ENCODE measurements around the gene IP6K1. TPM values are rescaled to one million over a fixed set of nuclear protein-coding genes. Genes with fewer than 3 reads are reported as not detected.
"Not testable (repeated sequence)": the region's sequence is repeated elsewhere in the genome, so short reads cannot be mapped to it uniquely, and the experiment has no call there.

The IP6K1 gene
- total RNA-seq, 2 experiments from 2014 or later: 33.3 to 36.0 TPM

- POLR2A ChIA-PET: interaction anchor here (1.0 to 2.3 kb wide), 3 partner anchors 14 to 68 kb away, joined by 3 to 18 read pairs (median 4); partner anchors contain the start of gene AMIGO3
Measured at GRCh38 chr3:49787182-49787464, 781 bp upstream of the IP6K1 start.

GRCh38 chr3:49785565-49786356, 581 bp downstream of the IP6K1 start:
- POLR2A ChIA-PET: interaction anchor here (0.7 to 2.3 kb wide), 12 partner anchors 14 to 303 kb away, joined by 3 to 18 read pairs (median 4); partner anchors contain the start of genes AMIGO3, CDHR4, INKA1 and RBM5
- CTCF ChIA-PET: interaction anchor here (1.0 to 1.4 kb wide), 4 partner anchors 14 to 246 kb away, joined by 3 to 4 read pairs (median 4); no protein-coding TSS in a partner anchor
- TF ChIP-seq CTCF (IDR thresholded peaks at IDR 0.05): no peak

More at GRCh38 chr3:49787182-49787464, 781 bp upstream of the IP6K1 start:
- no peaks in the 10 kb centered on the region for H3K27me3 Mint-ChIP-seq
- Histone ChIP-seq H3K27ac (ENCODE audit: low read depth in 1 of 2, low read length in 2 of 2) (peak overlapping the region; percentile 88 to 94), H3K4me1 (ENCODE audit: insufficient read depth, low read length) (peaks cover 52% of the 10 kb centered on the region), H3K9me3 (ENCODE audit: control insufficient read depth in 1 of 2, insufficient read depth in 1 of 2, low read length in 2 of 2) (no peaks in the 10 kb centered on the region), H3K36me3 (ENCODE audit: insufficient read depth, low read length) (peaks cover 6% of the 10 kb centered on the region), H3K4me3 (ENCODE audit: low read length) (peak overlapping the region; percentile 97), H3K27me3 (ENCODE audit: control insufficient read depth in 1 of 2, insufficient read depth in 2 of 2, low read length in 2 of 2) (no peaks in the 10 kb centered on the region)
- H3K4me3 Mint-ChIP-seq: peak overlapping the region; percentile 94
- DNase-seq (peak in 3 of 14 experiments; percentile 18 to 49 (median 37)), ATAC-seq (ENCODE audit: poor library complexity) (no peak)
- H3K4me1 Mint-ChIP-seq (ENCODE audit: low read depth): peaks cover 34% of the 10 kb centered on the region
- CTCF ChIA-PET: interaction anchor here (0.5 to 1.4 kb wide), 4 partner anchors 15 to 169 kb away, joined by 3 to 4 read pairs (median 4); no protein-coding TSS in a partner anchor
- peaks cover 29% of the 10 kb centered on the region for H3K36me3 Mint-ChIP-seq (ENCODE audit: low read depth)
- no peaks in the 10 kb centered on the region for H3K9me3 Mint-ChIP-seq
- intact Hi-C loops (cut with DNase I, micrococcal nuclease): loop anchor here (1.0 to 5.0 kb wide), 5 partner anchors 15 to 305 kb away; partner anchors contain the start of genes AMIGO3 (in 2 of the 2), INKA1 (in 1 of the 2) and MST1R (in 1 of the 2)
- no peak for TF ChIP-seq CTCF (IDR thresholded peaks at IDR 0.05)
- H3K27ac Mint-ChIP-seq: peak overlapping the region; percentile 100

GRCh38 chr3:49782277-49782676, 4.1 kb downstream of the IP6K1 start:
- H3K27ac ChIP-seq (ENCODE audit: low read depth in 1 of 2, low read length in 2 of 2); CTCF ChIA-PET; H3K4me3 ChIP-seq (ENCODE audit: low read length); intact Hi-C loops (cut with DNase I, micrococcal nuclease); H3K27ac Mint-ChIP-seq; ATAC-seq (ENCODE audit: poor library complexity); H3K9me3 ChIP-seq (ENCODE audit: control insufficient read depth in 1 of 2, insufficient read depth in 1 of 2, low read length in 2 of 2); H3K9me3 Mint-ChIP-seq; H3K27me3 ChIP-seq (ENCODE audit: control insufficient read depth in 1 of 2, insufficient read depth in 2 of 2, low read length in 2 of 2); H3K27me3 Mint-ChIP-seq: not testable (repeated sequence)
- H3K4me1 Mint-ChIP-seq (ENCODE audit: low read depth): peaks cover 56% of the 10 kb centered on the region
- peaks cover 68% of the 10 kb centered on the region for H3K4me1 ChIP-seq (ENCODE audit: insufficient read depth, low read length)
- POLR2A ChIA-PET: interaction anchor here (0.7 kb wide), 1 partner anchor 56 kb away, joined by 4 read pairs; no protein-coding TSS in a partner anchor
- peak overlapping the region; percentile 42 for H3K4me3 Mint-ChIP-seq
- H3K36me3 ChIP-seq (ENCODE audit: insufficient read depth, low read length): peaks cover 21% of the 10 kb centered on the region
- H3K36me3 Mint-ChIP-seq (ENCODE audit: low read depth): peaks cover 54% of the 10 kb centered on the region
- peak in 1 of 14 experiments; percentile 6 for DNase-seq

More at GRCh38 chr3:49785565-49786356, 581 bp downstream of the IP6K1 start:
- peak overlapping the region; percentile 94 for H3K4me3 Mint-ChIP-seq
- intact Hi-C loops (cut with DNase I, micrococcal nuclease): loop anchor here (2.0 to 5.0 kb wide), 4 partner anchors 17 to 307 kb away; partner anchors contain the start of genes AMIGO3 (in 2 of the 2), INKA1 (in 1 of the 2) and MST1R (in 1 of the 2)
- H3K9me3 Mint-ChIP-seq: no peaks in the 10 kb centered on the region
- peak overlapping the region; percentile 100 for H3K27ac Mint-ChIP-seq
- no peaks in the 10 kb centered on the region for H3K9me3 ChIP-seq (ENCODE audit: control insufficient read depth in 1 of 2, insufficient read depth in 1 of 2, low read length in 2 of 2)
- H3K27ac ChIP-seq (ENCODE audit: low read depth in 1 of 2, low read length in 2 of 2): peak overlapping the region; percentile 88 to 94
- DNase-seq: peak in 8 of 14 experiments; percentile 15 to 63 (median 32)
- H3K4me1 ChIP-seq (ENCODE audit: insufficient read depth, low read length): peaks cover 65% of the 10 kb centered on the region
- peaks cover 14% of the 10 kb centered on the region for H3K36me3 ChIP-seq (ENCODE audit: insufficient read depth, low read length)
- H3K4me3 ChIP-seq (ENCODE audit: low read length): peak overlapping the region; percentile 97
- peaks cover 38% of the 10 kb centered on the region for H3K36me3 Mint-ChIP-seq (ENCODE audit: low read depth)
- H3K4me1 Mint-ChIP-seq (ENCODE audit: low read depth): peaks cover 43% of the 10 kb centered on the region
- peak; percentile 16 for ATAC-seq (ENCODE audit: poor library complexity)
- no peaks in the 10 kb centered on the region for H3K27me3 Mint-ChIP-seq
- no peaks in the 10 kb centered on the region for H3K27me3 ChIP-seq (ENCODE audit: control insufficient read depth in 1 of 2, insufficient read depth in 2 of 2, low read length in 2 of 2)

Measured in CD4-positive, alpha-beta T cell (primary cell).